PC-3 (cell line): Measurements from ENCODE around the gene POLR1A.

ENCODE experiments used
- EZH2 ChIP-seq: fragments of 300-600 bp; sonication (generic); IDR thresholded peaks from one replicate; pipeline ENCODE4 v1.6.1; 2017; ENCODE audit warnings: antibody characterized with exemption, mild to moderate bottlenecking, low read length; ENCODE audit not compliant: unreplicated experiment
- TF ChIP-seq, protein P1 (sequence below): fragments of 300-600 bp; sonication (generic); conservative IDR thresholded peaks from 2 replicates; pipeline ENCODE4 v1.5.1; 2017; ENCODE audit warnings: antibody characterized with exemption, low read depth, mild to moderate bottlenecking, low read length

- TF ChIP-seq, protein P1, sequence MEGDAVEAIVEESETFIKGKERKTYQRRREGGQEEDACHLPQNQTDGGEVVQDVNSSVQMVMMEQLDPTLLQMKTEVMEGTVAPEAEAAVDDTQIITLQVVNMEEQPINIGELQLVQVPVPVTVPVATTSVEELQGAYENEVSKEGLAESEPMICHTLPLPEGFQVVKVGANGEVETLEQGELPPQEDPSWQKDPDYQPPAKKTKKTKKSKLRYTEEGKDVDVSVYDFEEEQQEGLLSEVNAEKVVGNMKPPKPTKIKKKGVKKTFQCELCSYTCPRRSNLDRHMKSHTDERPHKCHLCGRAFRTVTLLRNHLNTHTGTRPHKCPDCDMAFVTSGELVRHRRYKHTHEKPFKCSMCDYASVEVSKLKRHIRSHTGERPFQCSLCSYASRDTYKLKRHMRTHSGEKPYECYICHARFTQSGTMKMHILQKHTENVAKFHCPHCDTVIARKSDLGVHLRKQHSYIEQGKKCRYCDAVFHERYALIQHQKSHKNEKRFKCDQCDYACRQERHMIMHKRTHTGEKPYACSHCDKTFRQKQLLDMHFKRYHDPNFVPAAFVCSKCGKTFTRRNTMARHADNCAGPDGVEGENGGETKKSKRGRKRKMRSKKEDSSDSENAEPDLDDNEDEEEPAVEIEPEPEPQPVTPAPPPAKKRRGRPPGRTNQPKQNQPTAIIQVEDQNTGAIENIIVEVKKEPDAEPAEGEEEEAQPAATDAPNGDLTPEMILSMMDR: no peak
- no peak for TF ChIP-seq EZH2
These were observed 82.9 kb downstream of the POLR1A start for GRCh38 chr2:86022661-86023365.
